T-helper 22 cell (primary cell): ENCODE results near the gene PLS1.
"Not testable (repeated sequence)": the region's sequence is repeated elsewhere in the genome, so short reads cannot be mapped to it uniquely, and the experiment has no call there.

Source experiments
- DNase-seq: peaks from one replicate; pipeline ENCODE4 v3.0.0-alpha.2; 2020; ENCODE audit warnings: low read depth

The PLS1 gene

GRCh38 chr3:142597906-142598305, 1.7 kb downstream of the PLS1 start:
- DNase-seq = no peak

- no peak for DNase-seq
These were observed 5.5 kb downstream of the PLS1 start for GRCh38 chr3:142601713-142602112.

GRCh38 chr3:142602619-142603385, 6.6 kb downstream of the PLS1 start:
- DNase-seq = no peak

GRCh38 chr3:142603386-142603705, 7.2 kb downstream of the PLS1 start:
- DNase-seq = not testable (repeated sequence)

GRCh38 chr3:142604940-142605339, 8.7 kb downstream of the PLS1 start:
- no peak for DNase-seq

GRCh38 chr3:142608631-142609030, 12.4 kb downstream of the PLS1 start:
- no peak for DNase-seq

- no peak for DNase-seq
These were observed 12.9 kb downstream of the PLS1 start for GRCh38 chr3:142609136-142609535.

- DNase-seq = no peak
These were observed 15.0 kb downstream of the PLS1 start for GRCh38 chr3:142611206-142611605.

GRCh38 chr3:142613491-142613890, 17.3 kb downstream of the PLS1 start:
- no peak for DNase-seq

GRCh38 chr3:142614059-142614626, 17.9 kb downstream of the PLS1 start:
- no peak for DNase-seq

GRCh38 chr3:142615171-142615570, 19.0 kb downstream of the PLS1 start:
- DNase-seq = no peak

- no peak for DNase-seq
These were observed 22.8 kb downstream of the PLS1 start for GRCh38 chr3:142618917-142619461.

GRCh38 chr3:142622405-142622804, 26.2 kb downstream of the PLS1 start:
- DNase-seq = no peak

- no peak for DNase-seq
These were observed 27.0 kb downstream of the PLS1 start for GRCh38 chr3:142623194-142623593.

GRCh38 chr3:142624341-142625152, 28.4 kb downstream of the PLS1 start:
- no peak for DNase-seq

GRCh38 chr3:142625153-142625440, 28.9 kb downstream of the PLS1 start:
- no peak for DNase-seq

- no peak for DNase-seq
These were observed 30.8 kb downstream of the PLS1 start for GRCh38 chr3:142626971-142627370.

- no peak for DNase-seq
These were observed 32.6 kb downstream of the PLS1 start for GRCh38 chr3:142628801-142629200.

- no peak for DNase-seq
These were observed 36.9 kb downstream of the PLS1 start for GRCh38 chr3:142633073-142633472.

- DNase-seq = no peak
These were observed 39.9 kb downstream of the PLS1 start for GRCh38 chr3:142636050-142636449.

GRCh38 chr3:142636664-142637063, 40.5 kb downstream of the PLS1 start:
- no peak for DNase-seq

- no peak for DNase-seq
These were observed 42.1 kb downstream of the PLS1 start for GRCh38 chr3:142638291-142638690.

GRCh38 chr3:142641504-142641903, 45.3 kb downstream of the PLS1 start:
- DNase-seq = no peak
